Frontal cortex (tissue), 4 donors: ENCODE results near the gene EYS. TPM values are rescaled to one million over a fixed set of nuclear protein-coding genes. Genes with fewer than 3 reads are reported as not detected.

Experiments
- DNase-seq, 2 donors: peaks; one replicate each; pipeline ENCODE4 v3.0.0; 2012; ENCODE audit warnings: low spot score in 2 of 2
- FAIRE-seq: peaks from 2 replicates; lab custom pipeline; 2012; peaks lifted over from hg19 to GRCh38; lab: Jason Lieb, UNC
- total RNA-seq: library from RNA; depleted of rRNA; stranded (reverse); fragments of >200 nt; gene quantifications from one replicate; pipeline ENCODE4 v1.2.3, GENCODE V29; 2014
- donor health status: control.
- donor health status: control.
- donor health status: control.

EYS gene
- total RNA-seq, 1 donor from 2014 or later, result 2.0 TPM

DNA sequence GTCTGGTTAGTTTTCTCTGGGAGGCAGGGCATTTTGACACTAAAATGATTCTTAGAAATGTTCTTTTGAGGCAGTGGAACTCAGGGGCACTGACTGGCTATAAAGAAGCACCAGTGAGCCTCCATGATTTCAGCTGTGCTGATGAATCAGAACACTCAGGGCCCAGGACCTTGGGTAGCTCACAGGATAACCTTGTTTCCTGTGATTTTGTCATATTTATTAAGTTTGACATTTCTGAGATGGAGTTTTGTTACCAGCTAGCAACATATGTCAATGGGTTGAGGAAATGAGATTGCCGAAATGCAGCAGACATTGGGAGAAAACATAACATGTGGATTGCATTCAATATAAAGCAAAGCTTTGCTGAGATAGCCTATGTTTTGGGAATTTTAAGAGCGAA lies 802.4 kb downstream of the EYS start:
- FAIRE-seq, result no peak
- no peak for DNase-seq

DNA sequence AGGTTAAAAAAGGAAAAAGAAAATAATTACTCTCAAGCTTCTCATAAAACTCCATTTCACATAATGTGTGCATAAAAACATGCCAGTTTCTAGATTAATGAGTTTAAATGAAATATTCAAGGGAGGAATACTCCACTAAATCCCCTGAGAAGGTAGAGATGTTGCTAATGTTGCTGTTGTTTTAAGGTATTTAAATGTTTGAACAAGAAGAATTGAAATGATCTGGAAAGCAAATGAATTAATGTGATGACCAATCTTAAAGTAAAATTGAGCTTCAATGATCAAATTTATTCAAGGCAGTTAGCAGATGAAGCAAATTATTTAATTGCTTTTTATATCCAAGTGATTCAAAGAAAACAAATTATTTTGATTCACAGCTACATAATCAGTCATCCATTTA lies 804.4 kb downstream of the EYS start:
- FAIRE-seq (no peak), DNase-seq (no peak)

DNA sequence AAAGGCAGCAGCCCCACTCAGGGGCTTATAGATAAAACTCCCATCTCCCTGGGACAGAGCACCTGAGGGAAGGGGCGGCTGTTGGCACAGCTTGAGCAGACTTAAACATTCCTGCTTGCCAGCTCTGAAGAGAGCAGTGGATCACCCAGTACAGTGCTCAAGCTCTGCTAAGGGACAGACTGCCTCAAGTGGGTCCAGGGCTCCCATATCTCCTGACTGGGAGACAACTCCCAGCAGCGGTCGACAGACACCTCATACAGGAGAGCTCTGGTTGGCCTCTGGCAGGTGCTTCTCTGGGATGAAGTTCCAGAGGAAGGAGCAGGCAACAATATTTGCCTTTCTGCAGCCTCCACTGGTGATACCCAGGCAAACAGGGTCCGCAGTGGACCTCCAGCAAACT lies 810.1 kb downstream of the EYS start:
- DNase-seq, result no peak
- FAIRE-seq, result no peak

DNA sequence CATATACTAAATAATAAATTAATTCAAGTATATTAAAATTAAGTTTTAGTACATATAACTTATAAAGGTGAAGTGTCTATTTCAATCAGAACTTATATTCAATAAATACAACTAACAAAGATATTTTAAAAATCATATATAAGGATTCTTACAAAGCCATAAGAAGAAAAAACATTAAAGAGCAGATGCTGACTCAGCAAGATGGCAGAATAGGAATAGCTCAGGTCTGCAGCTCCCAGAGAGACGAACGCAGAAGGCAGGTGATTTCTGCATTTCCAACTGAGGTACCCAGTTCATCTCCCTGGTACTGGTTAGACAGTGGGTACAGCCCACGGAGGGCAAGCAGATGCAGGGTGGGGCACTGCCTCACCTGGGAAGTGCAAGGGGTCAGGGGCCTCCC lies 811.1 kb downstream of the EYS start:
- FAIRE-seq, result peak; percentile 66
- DNase-seq, result no peak

DNA sequence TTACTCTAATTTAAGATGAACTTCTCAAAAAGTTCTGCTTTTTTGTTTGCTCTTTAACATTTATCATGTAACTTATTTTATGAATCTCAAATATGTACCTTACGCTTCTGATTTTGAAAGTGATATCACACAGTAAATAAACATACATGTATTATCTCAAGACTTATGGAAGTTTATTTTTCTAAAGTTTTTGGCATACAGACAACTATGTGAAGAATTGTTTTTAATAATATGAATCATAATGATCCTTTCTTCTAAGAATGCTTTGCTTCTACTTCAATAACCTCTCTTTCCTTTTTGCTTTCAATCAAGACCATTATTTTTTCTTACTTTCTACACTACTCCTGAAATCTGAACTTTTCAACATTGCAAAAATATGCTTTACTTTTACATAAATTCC lies 816.4 kb downstream of the EYS start:
- DNase-seq (no peak), FAIRE-seq (no peak)

DNA sequence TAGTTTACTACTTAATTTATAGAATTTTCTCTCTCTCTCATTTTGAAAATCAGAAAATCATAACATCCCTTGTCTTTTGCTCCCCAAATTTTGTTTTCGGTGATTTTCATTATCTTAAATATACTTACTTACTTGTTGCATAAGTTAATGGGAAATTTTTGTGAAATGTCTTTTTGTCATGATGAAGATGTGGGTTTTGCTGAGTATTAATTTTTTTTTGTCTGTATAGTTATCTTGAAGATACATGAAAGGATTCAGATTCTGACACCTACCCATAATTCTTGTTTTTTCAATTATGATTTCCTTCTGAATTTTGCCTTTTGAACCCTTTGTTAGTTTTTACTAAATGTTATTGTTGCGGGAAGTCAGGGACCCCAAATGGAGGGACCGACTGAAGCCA lies 817.9 kb downstream of the EYS start:
- no peak for DNase-seq
- FAIRE-seq, result no peak

DNA sequence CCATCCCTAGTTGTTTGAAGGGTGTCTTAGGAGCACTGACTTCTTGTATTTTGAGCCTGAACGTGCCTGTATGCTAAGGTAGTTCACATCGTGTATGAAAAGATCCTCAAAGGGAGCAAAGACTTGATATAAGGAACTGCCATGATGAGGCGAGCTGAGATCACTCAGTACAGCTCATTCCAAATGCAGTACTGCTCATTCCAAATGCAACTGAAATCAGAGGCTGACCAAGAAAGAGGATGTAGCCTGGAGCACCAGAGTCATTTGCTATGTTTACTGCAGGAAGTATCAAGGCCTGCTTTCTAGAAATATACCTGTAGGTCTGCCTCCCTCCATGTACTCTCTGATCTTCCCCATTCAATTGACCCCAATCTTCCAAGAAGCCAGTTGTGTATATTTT lies 832.2 kb downstream of the EYS start:
- no peak for DNase-seq
- FAIRE-seq, result no peak

DNA sequence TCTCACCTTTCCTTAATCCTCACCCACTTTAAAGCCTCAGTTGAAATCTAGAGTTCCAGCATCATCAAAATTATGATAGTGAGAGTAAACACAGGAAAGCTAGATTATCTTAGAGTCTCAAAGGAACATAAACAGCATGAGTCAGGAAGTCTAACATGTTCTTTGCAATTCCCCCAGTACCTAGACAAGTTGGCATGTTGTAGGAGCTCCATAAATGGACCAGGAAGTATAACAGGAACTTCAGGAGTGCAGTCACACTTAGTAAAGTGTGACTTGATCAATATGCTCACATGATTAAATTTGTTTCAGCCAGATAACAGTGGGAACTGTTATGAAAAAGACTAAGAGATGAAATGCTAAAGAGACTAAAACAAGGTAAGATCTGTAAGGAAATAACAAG lies 834.4 kb downstream of the EYS start:
- FAIRE-seq, result no peak
- DNase-seq, result no peak

DNA sequence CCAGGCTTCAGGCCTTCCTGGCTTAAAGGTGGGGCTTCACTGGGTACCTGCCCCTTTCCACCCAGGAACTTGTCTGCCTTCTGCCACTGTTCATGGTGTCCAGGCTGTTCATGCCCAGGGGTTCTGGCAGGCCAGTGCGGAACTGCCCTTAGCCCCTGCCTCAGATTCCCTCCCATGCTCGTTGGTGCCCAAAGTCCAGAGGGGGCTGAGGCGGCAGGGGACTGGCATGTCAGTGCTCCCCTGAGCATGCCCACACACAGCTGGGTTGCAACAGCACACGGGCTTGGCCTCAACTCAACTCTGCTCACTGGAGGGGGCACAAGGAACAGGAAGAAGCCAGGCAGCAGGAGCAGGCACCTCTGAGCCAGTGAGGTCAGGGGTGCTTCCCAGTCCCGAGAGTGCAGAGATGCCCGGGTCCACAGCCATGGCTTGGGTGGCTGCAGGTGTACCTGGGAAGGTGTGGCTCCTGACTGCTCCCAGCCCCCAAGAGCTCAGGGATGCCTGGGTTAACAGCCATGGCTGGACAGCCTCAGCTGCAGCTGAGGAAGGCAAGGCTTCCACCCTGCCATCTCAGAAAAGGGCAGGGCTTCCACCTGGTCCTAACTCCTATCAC lies 845.9 kb downstream of the EYS start:
- DNase-seq (no peak), FAIRE-seq (no peak)

DNA sequence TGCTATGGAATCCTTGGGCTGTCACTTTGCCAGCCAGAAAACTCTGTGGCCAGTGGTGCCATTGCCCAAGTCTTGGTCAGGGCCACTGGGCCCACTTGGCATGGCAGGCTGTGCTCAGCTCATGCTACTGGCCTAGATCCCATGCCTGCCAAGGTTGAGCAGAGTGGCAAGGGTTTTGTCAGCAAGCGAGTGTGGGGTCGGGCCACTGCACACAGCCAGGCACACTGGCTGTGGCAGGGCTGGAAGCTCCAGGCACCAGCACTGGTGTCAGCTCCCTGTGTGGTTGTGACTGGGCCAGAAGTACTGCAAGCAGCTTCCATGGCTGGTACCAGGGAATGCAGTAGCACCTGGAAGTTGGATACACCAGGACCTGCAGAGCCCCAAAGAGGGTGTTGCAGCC lies 846.8 kb downstream of the EYS start:
- no peak for DNase-seq
- FAIRE-seq, result no peak

DNA sequence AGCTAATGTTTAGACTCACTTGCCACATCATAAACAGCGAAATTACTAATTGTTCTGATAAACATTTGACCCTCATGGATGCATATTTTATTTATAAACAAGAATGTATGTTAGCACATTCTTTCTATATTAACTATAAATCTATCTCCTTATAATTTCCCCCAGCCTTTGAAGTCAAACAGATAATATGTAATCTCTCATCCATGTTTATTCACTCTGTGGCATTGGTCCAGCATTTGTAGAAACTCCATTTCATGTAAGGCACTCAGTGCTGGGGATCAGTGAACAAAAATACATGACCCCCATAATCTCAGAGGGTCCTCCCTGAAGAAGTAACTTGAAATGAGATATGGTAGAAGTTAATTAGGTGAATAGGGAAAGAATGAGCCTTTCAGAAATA lies 856.9 kb downstream of the EYS start:
- DNase-seq, result no peak
- FAIRE-seq, result no peak

DNA sequence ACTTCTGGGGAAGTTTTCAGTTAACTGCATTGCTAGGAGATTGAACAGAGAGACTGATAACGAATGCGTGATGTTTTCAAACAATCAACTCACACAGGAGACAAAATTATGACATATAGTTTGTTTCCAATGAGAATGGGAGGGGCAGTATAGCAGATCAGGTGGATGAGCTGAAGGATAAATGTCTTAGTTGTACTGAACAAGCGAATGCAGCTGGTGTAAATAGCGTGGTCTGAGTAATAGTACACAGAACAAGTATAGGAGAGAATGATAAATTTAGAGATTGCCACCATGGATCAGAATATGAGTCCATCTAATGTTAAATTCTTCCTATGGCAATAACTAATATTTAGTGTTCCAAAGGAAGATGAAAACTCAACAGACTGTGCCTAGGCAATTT lies 858.6 kb downstream of the EYS start:
- FAIRE-seq, result no peak

DNA sequence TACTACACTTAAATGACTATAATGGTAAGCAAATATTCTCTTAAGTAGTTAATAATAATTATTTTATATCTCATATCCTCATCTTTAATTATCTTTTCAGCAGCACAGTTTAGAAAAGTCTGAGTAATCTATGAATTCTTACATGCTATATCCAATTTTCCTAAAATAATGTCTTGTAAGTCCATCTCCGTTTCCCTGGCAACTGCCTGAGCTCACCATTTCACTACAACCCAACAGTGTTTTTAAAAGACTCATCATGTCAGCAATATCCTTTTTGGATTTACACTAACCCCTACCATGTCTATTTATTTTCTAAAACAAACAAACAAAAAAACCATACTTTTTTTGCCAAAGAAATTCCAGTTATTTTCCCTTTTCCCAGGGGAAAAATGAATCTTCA lies 859.6 kb downstream of the EYS start:
- FAIRE-seq (no peak), DNase-seq (no peak)

More for the DNA sequence above, 858.6 kb downstream of the EYS start:
- DNase-seq, result no peak

DNA sequence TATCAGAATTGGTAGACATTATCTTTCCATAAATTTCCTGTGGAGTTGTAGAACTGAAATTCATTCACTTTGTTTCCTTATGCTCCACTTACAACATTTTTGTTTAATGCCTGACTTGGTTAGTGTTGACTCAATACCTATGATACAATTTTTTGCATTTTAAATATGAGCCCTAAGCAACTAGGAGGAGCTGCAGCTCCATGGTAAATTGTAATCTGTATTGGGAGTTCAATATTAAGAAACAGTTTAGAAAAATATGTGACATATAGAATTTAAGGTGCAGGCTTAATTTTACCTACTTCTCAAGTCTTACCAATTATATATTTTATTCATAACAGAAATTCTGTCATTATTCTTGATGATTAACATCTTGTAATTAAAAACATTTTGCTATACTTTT lies 868.3 kb downstream of the EYS start:
- FAIRE-seq (no peak), DNase-seq (no peak)

DNA sequence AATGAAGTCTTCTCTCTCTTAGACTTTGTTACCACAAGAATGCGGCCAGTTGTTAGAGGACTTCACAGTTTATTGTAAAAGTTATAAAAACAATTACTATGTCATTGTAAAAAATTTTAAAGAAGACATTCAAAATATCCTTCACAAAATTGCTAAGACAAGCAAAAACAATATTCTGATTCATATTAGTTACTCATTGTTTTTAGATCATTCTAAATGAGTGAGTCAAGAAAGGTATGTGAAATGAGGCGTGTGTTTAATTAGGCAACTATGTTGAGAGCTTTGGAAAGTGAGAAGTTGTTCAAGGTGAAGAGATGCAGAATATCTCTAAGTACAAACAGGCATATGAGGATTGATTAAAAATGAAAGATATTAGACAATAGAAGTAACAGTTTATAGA lies 875.3 kb downstream of the EYS start:
- DNase-seq, result no peak
- FAIRE-seq, result no peak

DNA sequence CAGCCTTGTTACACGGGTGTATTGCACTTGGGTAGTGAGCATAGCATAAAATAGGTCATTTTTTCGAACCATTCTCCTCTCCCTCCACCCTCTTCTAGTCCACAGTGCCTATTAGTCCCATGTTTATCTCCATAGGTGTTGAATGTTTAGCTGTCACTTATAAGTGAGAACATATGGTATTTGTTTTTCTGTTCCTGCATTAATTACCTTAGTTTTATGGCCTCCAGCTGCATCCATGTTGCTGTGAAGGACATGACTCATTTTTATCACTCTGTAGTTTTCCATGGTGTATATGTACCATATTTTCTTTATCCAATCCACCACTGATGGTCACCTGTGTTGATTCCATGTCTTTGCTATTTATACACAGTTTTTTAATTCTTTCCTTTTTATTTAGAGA lies 889.5 kb downstream of the EYS start:
- DNase-seq, result no peak
- no peak for FAIRE-seq

DNA sequence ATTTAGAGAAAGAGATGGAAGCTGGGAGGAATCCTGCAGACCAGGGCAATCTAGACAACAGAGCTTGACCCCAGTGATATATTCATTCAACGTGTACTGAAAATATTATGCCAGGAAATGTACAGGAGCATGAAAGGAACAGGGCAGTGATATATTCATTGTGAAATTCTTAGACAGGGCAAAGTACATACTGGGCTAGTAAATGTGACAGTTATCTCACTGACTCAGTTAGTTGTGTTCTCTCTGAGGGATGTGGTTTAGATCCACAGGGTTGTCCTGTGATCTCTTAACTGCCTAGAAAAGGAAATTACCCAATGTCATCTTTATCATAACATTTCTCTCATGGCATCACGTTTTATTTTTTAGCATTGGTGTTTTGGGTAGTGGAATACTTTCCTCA lies 891.3 kb downstream of the EYS start:
- FAIRE-seq, result no peak
- no peak for DNase-seq

DNA sequence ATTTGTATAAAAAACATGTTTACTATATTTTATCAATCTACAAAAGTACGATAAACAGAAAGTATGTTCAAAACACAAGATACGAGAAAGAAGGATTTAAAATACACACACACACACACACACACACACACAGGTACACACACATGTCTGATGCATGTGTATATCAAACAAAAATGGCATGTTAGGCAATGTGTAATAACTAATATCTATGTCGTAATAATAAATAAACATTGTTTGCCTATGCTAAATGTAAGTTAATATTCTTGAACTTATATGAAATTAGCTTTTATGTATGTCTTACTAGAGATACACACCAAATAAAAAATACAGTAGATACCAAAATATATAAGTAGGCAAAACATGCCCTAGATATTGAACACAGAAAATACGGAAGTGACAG lies 894.9 kb downstream of the EYS start:
- DNase-seq (no peak), FAIRE-seq (no peak)

DNA sequence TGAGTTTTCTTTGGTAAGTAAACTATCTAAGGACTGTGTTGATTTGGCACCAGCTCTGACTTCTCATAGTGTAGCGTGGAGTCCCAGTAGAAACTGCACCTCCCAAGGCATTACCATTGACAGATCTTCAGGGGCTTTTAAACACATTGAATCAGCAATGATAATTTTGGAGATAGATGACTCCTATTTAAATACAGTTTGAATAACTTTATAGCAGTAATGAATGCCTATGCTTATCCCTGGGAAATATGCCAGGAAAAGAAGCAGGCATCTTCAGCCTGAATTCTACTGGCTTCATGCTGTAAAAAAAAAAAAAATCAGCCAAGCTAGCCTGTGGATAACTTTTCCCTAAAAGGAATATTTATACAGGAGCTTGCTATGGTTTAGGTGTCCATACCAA lies 895.9 kb downstream of the EYS start:
- no peak for FAIRE-seq
- DNase-seq, result no peak

DNA sequence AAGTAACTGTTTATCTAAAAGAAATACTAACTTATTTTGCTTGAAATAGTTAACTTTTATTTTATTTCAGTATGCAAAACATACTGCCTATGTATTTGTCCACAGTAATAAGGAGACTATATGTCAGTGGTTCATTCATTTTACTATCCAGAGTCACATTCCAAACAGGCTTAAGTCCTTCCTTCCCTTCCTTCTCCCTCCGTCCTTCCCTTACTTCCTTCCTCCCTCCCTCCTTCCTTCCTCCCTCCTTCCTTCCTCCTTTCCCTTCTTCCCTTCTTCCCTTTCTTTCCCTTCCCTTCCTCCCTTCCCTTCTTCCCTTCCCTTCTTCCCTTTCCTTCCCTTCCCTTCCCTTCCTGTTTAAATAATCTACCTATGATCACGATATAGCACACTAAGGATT lies 899.2 kb downstream of the EYS start:
- no peak for DNase-seq
- FAIRE-seq, result no peak

DNA sequence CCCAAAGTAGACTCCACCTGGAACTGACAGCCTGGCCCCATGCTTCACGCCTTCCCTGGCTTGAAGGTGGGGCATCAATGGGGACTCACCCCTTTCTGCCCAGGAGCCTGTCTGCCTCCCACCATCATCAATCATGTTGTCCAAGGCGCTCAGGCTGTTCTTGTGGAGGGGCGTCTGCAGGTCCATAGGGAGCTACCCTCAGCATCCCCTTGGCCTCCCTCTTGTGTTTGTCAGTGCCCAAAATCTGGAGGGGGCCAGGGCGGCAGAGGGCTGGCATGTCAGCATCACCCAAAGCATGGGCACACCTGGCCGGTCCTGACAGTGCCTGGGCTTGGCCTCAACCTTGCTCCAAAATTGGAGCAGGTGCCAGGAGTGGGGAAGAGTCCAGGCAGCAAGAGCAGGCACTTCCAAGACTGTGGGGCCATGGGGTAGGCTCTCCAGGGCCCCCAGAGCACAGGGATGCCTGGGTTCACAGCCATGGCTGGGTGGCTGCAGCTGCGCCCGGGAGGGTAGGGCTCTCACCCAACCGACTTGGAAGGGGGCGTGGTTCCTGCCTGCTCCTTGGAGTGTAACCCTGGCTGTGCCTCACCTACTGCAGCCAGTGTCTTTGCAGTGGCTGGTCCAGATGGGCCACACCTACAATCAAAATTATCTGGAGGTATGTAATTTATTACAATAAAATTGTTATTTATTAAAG lies 903.4 kb downstream of the EYS start:
- no peak for FAIRE-seq
- DNase-seq, result no peak

DNA sequence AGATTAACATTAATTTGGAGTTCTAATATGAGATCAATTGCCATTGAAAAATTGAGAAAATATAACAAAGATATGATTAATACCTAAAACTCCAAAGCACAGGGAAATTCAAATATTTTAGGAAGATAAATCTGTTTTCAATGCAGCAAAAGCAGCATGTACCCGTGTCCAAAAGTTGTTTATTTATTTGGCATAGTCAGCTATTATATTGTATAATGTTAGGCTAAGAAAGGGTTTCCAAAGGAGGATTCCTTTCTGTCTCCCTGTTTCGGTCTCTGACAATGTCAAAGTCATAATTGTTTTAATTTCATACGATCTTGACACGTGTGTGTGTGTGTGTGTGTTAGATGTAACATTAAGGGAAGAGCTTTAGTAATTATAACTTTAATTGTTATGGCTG lies 914.5 kb downstream of the EYS start:
- no peak for FAIRE-seq
- DNase-seq, result no peak
